HCT116 (cell line): ENCODE results near the gene TMTC1. TPM values are rescaled to one million over a fixed set of nuclear protein-coding genes. Genes with fewer than 3 reads are reported as not detected.

Experiments
- ATAC-seq: fragments of 200-7000 bp; cut with Tn5 transposase; 2 replicates; pipeline ENCODE4 v1.9.1; 2020; ENCODE audit warnings: mild to moderate bottlenecking, moderate library complexity
- BruUV-seq: library from RNA; stranded (reverse); fragments of 400-500 nt; replicated peaks from 2 replicates; lab custom pipeline; 2021; lab: Mats Ljungman, UMichigan
- CTCF ChIA-PET: fragments of 300-600 bp; sonication (Branson Sonifier 250); formaldehyde crosslinking; loops from one replicate; lab custom pipeline; 2021; ENCODE audit warnings: antibody characterized with exemption; lab: Charles Lee
- POLR2A ChIA-PET: fragments of 300-600, 350-600 bp; sonication (Branson Sonifier 250); formaldehyde crosslinking; loops from one replicate; lab custom pipeline; 2021; ENCODE audit warnings: antibody characterized with exemption; lab: Charles Lee
- RAD21 ChIA-PET, 2 experiments: fragments of 300-600 bp; sonication (Branson Sonifier 250); formaldehyde crosslinking; loops; one replicate each; lab custom pipeline; 2023; ENCODE audit warnings: low total read pairs in 2 of 2; ENCODE audit not compliant: uncharacterized antibody in 2 of 2, unreplicated experiment in 2 of 2, low non-redundant PET in 1 of 2; lab: Charles Lee
- DNase-seq: peaks from one replicate; pipeline ENCODE4 v3.0.0-alpha.2; 2010; ENCODE audit warnings: low read depth, low spot score
- H2AFZ ChIP-seq: fragments of 200-600 bp; shearing (Covaris generic), sonication (generic); 2 replicates; pipeline ENCODE4 v1.6.1; 2017; ENCODE audit warnings: low read depth, mixed run types, mixed read lengths, antibody characterized with exemption, low read length; ENCODE audit not compliant: poor library complexity, severe bottlenecking
- H3K27ac ChIP-seq: 2 replicates; pipeline ENCODE4 v1.5.1; 2012; ENCODE audit warnings: low read depth, low read length
- H3K27me3 ChIP-seq: fragments of 200-600 bp; sonication (generic); 2 replicates; pipeline ENCODE4 v1.6.1; 2016; ENCODE audit warnings: mixed run types, low read length, mixed read lengths; ENCODE audit not compliant: insufficient read depth
- H3K36me3 ChIP-seq, 2 experiments: fragments of 200-500 bp in 1 of 2; fragments of 200-600 bp in 1 of 2; sonication (Bioruptor generic) in 1 of 2; sonication (generic) in 1 of 2; 2 replicates each; pipeline versions ENCODE4 v1.5.1 to v1.6.1; 2014 to 2016; ENCODE audit warnings: low read length in 2 of 2, inconsistent platforms in 1 of 2, mixed read lengths in 1 of 2, mixed run types in 1 of 2; ENCODE audit not compliant: insufficient read depth in 2 of 2, control insufficient read depth in 1 of 2
- H3K4me1 ChIP-seq, 2 experiments: fragments of 200-600 bp in 1 of 2; sonication (generic) in 1 of 2; 2 replicates each; pipeline versions ENCODE4 v1.5.1 to v1.6.1; 2012 to 2017; ENCODE audit warnings: low read length in 2 of 2, inconsistent platforms in 1 of 2, mild to moderate bottlenecking in 1 of 2, mixed read lengths in 1 of 2, mixed run types in 1 of 2, moderate library complexity in 1 of 2; ENCODE audit not compliant: insufficient read depth in 2 of 2, control insufficient read depth in 1 of 2
- H3K4me2 ChIP-seq: fragments of 200-600 bp; sonication (generic); 2 replicates; pipeline ENCODE4 v1.6.1; 2017; ENCODE audit warnings: mixed run types, low read length, mixed read lengths
- H3K4me3 ChIP-seq, 2 experiments: fragments of 200-600 bp in 1 of 2; sonication (generic) in 1 of 2; replicated peaks in 1 of 2; 2 replicates each; pipeline ENCODE4 v1.5.1; 2011 to 2016; ENCODE audit warnings: low read length in 2 of 2, control low read depth in 1 of 2, low read depth in 1 of 2, mild to moderate bottlenecking in 1 of 2, mixed read lengths in 1 of 2, mixed run types in 1 of 2
- H3K79me2 ChIP-seq: fragments of 200-600 bp; sonication (generic); 2 replicates; pipeline ENCODE4 v1.6.1; 2017; ENCODE audit warnings: mild to moderate bottlenecking, mixed run types, low read length, moderate library complexity, mixed read lengths; ENCODE audit not compliant: insufficient read depth
- H3K9ac ChIP-seq: fragments of 200-600 bp; sonication (generic); 2 replicates; pipeline ENCODE4 v1.6.1; 2016; ENCODE audit warnings: low read length, mixed read lengths
- H3K9me2 ChIP-seq: fragments of 200-600 bp; sonication (generic), shearing (Covaris generic); 2 replicates; pipeline ENCODE4 v1.6.1; 2017; ENCODE audit warnings: mixed run types, mild to moderate bottlenecking, moderate library complexity; ENCODE audit not compliant: insufficient read depth
- H3K9me3 ChIP-seq, 2 experiments: fragments of 200-500 bp in 1 of 2; fragments of 200-600 bp in 1 of 2; sonication (Bioruptor generic) in 1 of 2; sonication (generic) in 1 of 2; 2 replicates each; pipeline ENCODE4 v1.6.1; 2014 to 2017; ENCODE audit warnings: low read length in 2 of 2, mixed read lengths in 2 of 2, inconsistent platforms in 1 of 2, low read depth in 1 of 2, mild to moderate bottlenecking in 1 of 2, mixed run types in 1 of 2, moderate library complexity in 1 of 2; ENCODE audit not compliant: control insufficient read depth in 1 of 2, insufficient read depth in 1 of 2
- H4K20me1 ChIP-seq: fragments of 200-600 bp; sonication (generic), shearing (Covaris generic); 2 replicates; pipeline ENCODE4 v1.6.1; 2017; ENCODE audit warnings: mixed run types, mild to moderate bottlenecking, moderate library complexity; ENCODE audit not compliant: insufficient read depth
- ATF3 ChIP-seq: IDR thresholded peaks from 2 replicates; pipeline ENCODE4 v1.6.1; 2012
- CEBPB ChIP-seq: IDR thresholded peaks from 2 replicates; pipeline ENCODE4 v1.6.1; 2012; ENCODE audit warnings: low read depth
- CTCF ChIP-seq, 3 experiments: fragments of 200-600 bp in 1 of 3; sonication (generic) in 1 of 3; IDR thresholded peaks in 2 of 3; conservative IDR thresholded peaks in 1 of 3; 2 replicates each; pipeline ENCODE4 v1.5.1; 2012 to 2017; ENCODE audit warnings: low read depth in 2 of 3, low read length in 2 of 3, antibody characterized with exemption in 1 of 3, borderline replicate concordance in 1 of 3, control low read depth in 1 of 3, mild to moderate bottlenecking in 1 of 3, mixed read lengths in 1 of 3, mixed run types in 1 of 3, moderate library complexity in 1 of 3; ENCODE audit not compliant: insufficient read depth in 1 of 3
- EGR1 ChIP-seq: IDR thresholded peaks from 2 replicates; pipeline ENCODE4 v1.6.1; 2012; ENCODE audit warnings: low read depth
- EZH2 ChIP-seq: fragments of 200-600 bp; sonication (generic); IDR thresholded peaks from 2 replicates; pipeline ENCODE4 v1.6.1; 2017; ENCODE audit warnings: antibody characterized with exemption, mixed run types
- JUND ChIP-seq: IDR thresholded peaks from 2 replicates; pipeline ENCODE4 v1.6.1; 2012
- POLR2AphosphoS5 ChIP-seq: IDR thresholded peaks from 2 replicates; pipeline ENCODE4 v1.6.1; 2011; ENCODE audit warnings: mild to moderate bottlenecking, low read depth, low read length, moderate library complexity
- RAD21 ChIP-seq: IDR thresholded peaks from 2 replicates; pipeline ENCODE4 v1.6.1; 2012; ENCODE audit warnings: low read depth, mild to moderate bottlenecking
- REST ChIP-seq: IDR thresholded peaks from 2 replicates; pipeline ENCODE4 v1.6.1; 2012; ENCODE audit warnings: low read depth
- SP1 ChIP-seq: IDR thresholded peaks from 2 replicates; pipeline ENCODE4 v1.6.1; 2012; ENCODE audit warnings: low read depth
- SRF ChIP-seq: IDR thresholded peaks from 2 replicates; pipeline ENCODE4 v1.6.1; 2012; ENCODE audit warnings: low read depth
- ZFX ChIP-seq: fragments of 450-650 bp; IDR thresholded peaks from 2 replicates; pipeline ENCODE4 v1.6.1; 2017
- intact Hi-C: fragments of 100-400 bp; cut with micrococcal nuclease; formaldehyde crosslinking; loops from 2 replicates; pipeline ENCODE4 v1.10.0; 2022
- total RNA-seq: library from RNA; stranded (reverse); gene quantifications from one replicate; pipeline ENCODE4 v1.2.1, GENCODE V29; 2021; ENCODE audit not compliant: unreplicated experiment

Gene TMTC1
- total RNA-seq, 1 experiment from 2014 or later, result 2.0 TPM

GRCh38 chr12:29722164-29722563 is 61.6 kb downstream of the TMTC1 start:
- POLR2A ChIA-PET, result no interaction called here
- H3K9ac ChIP-seq, result no peak overlapping the region
- DNase-seq (no peak), ATAC-seq (no peak)
- no peak overlapping the region for H3K4me3 ChIP-seq
- RAD21 ChIA-PET, result no interaction called here
- no peaks in the 10 kb centered on the region for H4K20me1 ChIP-seq
- H3K27me3 ChIP-seq, result no peaks in the 10 kb centered on the region
- H3K9me2 ChIP-seq, result no peaks in the 10 kb centered on the region
- H3K4me1 ChIP-seq, result no peaks in the 10 kb centered on the region
- H3K27ac ChIP-seq, result no peak overlapping the region
- BruUV-seq, result no TSS peak
- no peaks in the 10 kb centered on the region for H3K79me2 ChIP-seq
- intact Hi-C loops, result no loop called here
- H3K4me2 ChIP-seq, result no peak overlapping the region
- no peaks in the 10 kb centered on the region for H3K9me3 ChIP-seq
- CTCF ChIA-PET, result no interaction called here
- TF ChIP-seq CEBPB (no peak), ZFX (no peak), SP1 (no peak), REST (no peak), CTCF (IDR thresholded peaks at IDR 0.05 in 2 of 3, conservative IDR thresholded peaks at IDR 0.05 in 1 of 3; ENCODE audit: borderline replicate concordance in 1 of 3, insufficient read depth in 1 of 3, low read depth in 2 of 3, low read length in 2 of 3) (no peak), ATF3 (no peak), EZH2 (no peak), POLR2AphosphoS5 (no peak), EGR1 (no peak), SRF (no peak), JUND (no peak), RAD21 (no peak)
- TF ChIP-seq, all 23 proteins: peak for 0
- Histone ChIP-seq H3K36me3 (no peaks in the 10 kb centered on the region), H2AFZ (no peak overlapping the region)
